ENCODE data around the gene EIF5A. TPM values are rescaled to one million over a fixed set of nuclear protein-coding genes. Genes with fewer than 3 reads are reported as not detected.

Gene EIF5A
- total RNA-seq, result 267 and 331 TPM in 2 replicates
- 693 and 747 TPM in 2 replicates for polyA plus RNA-seq

DNA sequence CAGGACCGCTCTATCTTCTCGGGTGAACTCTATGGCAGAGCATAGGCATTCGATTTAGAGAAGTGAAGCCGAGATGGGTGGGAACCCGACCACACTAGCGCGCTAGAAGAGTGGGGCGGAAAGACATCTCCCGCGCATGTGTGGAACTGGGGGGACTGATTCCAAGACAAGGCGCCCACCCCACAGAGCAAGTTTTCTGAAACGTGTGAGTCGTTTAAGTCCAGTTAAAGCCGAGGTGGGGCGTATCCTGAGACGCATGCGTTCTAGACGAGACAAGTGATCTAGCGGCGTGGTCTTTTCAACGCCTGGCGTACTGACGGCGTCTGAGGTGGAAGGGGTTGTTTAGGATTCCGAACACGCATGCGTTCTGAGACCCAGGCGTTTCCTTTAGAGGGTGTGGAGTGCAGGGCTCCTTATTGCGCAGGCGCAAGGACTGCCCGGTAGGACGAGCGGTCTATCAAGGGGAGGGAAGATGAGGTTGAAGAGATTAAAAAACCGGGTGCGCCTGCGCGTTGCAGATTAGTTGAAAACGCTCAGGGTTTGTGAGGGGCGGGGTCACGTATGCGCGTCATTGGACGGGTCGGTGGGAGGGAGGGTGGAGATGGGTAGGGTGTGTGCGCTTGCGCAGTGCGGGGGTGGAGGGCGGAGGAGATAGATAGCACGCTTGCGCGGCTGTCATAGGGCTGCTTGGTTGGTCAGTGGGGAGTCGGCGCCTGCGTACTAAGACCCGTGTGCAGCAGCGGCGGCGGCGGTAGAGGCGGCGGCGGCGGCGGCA, at the start of gene EIF5A:
EIF5A (plus strand) TSS at position 718 of the 775 bp plus-strand sequence. CDS start 2,008 bp downstream, outside the sequence.
- no peaks in the 10 kb centered on the region for H3K9me3 ChIP-seq (ENCODE audit: low read depth)
- peak within 1 kb of the TSS; percentile 98 for H3K4me2 ChIP-seq
- no peaks in the 10 kb centered on the region for H3K9me2 ChIP-seq (replicated peaks; ENCODE audit: insufficient read depth)
- H4K20me1 ChIP-seq (ENCODE audit: insufficient read depth, poor library complexity, severe bottlenecking), result peaks cover 33% of the 10 kb centered on the region
- peaks cover 13% of the 10 kb centered on the region for H3K4me1 ChIP-seq (ENCODE audit: insufficient read depth)
- H3K27ac ChIP-seq, result peak within 1 kb of the TSS; percentile 93
- DNase-seq (ENCODE audit: low spot score), result peak; percentile 100
- WGBS (ENCODE audit: low lambda C conversion rate, missing lambda C conversion rate), result under 1% methylated on average over 42 of the region's 64 CpGs
- no peaks in the 10 kb centered on the region for H3K27me3 ChIP-seq
- no peak for TF ChIP-seq EZH2phosphoT487 (IDR thresholded peaks at IDR 0.05; ENCODE audit: low read depth, severe bottlenecking, unreplicated experiment)
- peaks cover 8% of the 10 kb centered on the region for H3K36me3 ChIP-seq (replicated peaks; ENCODE audit: insufficient read depth, low read depth)
- H3K79me2 ChIP-seq, result peaks cover 40% of the 10 kb centered on the region
- H2AFZ ChIP-seq, result peak within 1 kb of the TSS; percentile 45
- peak within 1 kb of the TSS; percentile 24 for H3K4me3 ChIP-seq

- Histone ChIP-seq H3K9me3 (ENCODE audit: low read depth) (no peaks in the 10 kb centered on the region), H3K27ac (peak overlapping the region; percentile 94), H2AFZ (no peak overlapping the region), H3K4me2 (peak overlapping the region; percentile 78), H3K4me1 (ENCODE audit: insufficient read depth) (peaks cover 30% of the 10 kb centered on the region), H3K4me3 (no peak overlapping the region), H3K27me3 (peaks cover 5% of the 10 kb centered on the region), H3K36me3 (replicated peaks; ENCODE audit: insufficient read depth, low read depth) (no peaks in the 10 kb centered on the region), H3K9me2 (replicated peaks; ENCODE audit: insufficient read depth) (no peaks in the 10 kb centered on the region), H3K79me2 (peaks cover 67% of the 10 kb centered on the region), H4K20me1 (ENCODE audit: insufficient read depth, poor library complexity, severe bottlenecking) (no peaks in the 10 kb centered on the region)
- TF ChIP-seq, protein P1, sequence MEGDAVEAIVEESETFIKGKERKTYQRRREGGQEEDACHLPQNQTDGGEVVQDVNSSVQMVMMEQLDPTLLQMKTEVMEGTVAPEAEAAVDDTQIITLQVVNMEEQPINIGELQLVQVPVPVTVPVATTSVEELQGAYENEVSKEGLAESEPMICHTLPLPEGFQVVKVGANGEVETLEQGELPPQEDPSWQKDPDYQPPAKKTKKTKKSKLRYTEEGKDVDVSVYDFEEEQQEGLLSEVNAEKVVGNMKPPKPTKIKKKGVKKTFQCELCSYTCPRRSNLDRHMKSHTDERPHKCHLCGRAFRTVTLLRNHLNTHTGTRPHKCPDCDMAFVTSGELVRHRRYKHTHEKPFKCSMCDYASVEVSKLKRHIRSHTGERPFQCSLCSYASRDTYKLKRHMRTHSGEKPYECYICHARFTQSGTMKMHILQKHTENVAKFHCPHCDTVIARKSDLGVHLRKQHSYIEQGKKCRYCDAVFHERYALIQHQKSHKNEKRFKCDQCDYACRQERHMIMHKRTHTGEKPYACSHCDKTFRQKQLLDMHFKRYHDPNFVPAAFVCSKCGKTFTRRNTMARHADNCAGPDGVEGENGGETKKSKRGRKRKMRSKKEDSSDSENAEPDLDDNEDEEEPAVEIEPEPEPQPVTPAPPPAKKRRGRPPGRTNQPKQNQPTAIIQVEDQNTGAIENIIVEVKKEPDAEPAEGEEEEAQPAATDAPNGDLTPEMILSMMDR (IDR thresholded peaks at IDR 0.05; ENCODE audit: poor library complexity), result no peak
- TF ChIP-seq EZH2phosphoT487 (IDR thresholded peaks at IDR 0.05; ENCODE audit: low read depth, severe bottlenecking, unreplicated experiment), result no peak
- TF ChIP-seq EZH2 (IDR thresholded peaks at IDR 0.05; ENCODE audit: borderline replicate concordance), result no peak
- peak; percentile 81 for DNase-seq (ENCODE audit: low spot score)
- 70% methylated on average over 7 of the region's 7 CpGs for WGBS (ENCODE audit: low lambda C conversion rate, missing lambda C conversion rate)
Observed at GRCh38 chr17:7258731-7259554, 48.5 kb upstream of the EIF5A start.

GRCh38 chr17:7259555-7259889, 47.9 kb upstream of the EIF5A start:
- Histone ChIP-seq H3K4me3 (no peak overlapping the region), H4K20me1 (ENCODE audit: insufficient read depth, poor library complexity, severe bottlenecking) (no peaks in the 10 kb centered on the region), H3K4me2 (peak overlapping the region; percentile 78), H3K27ac (peak overlapping the region; percentile 94), H2AFZ (no peak overlapping the region), H3K9me2 (replicated peaks; ENCODE audit: insufficient read depth) (no peaks in the 10 kb centered on the region), H3K36me3 (replicated peaks; ENCODE audit: insufficient read depth, low read depth) (no peaks in the 10 kb centered on the region), H3K27me3 (peaks cover 5% of the 10 kb centered on the region), H3K79me2 (peaks cover 62% of the 10 kb centered on the region), H3K9me3 (ENCODE audit: low read depth) (no peaks in the 10 kb centered on the region), H3K4me1 (ENCODE audit: insufficient read depth) (peaks cover 34% of the 10 kb centered on the region)
- TF ChIP-seq, protein P1 (IDR thresholded peaks at IDR 0.05; ENCODE audit: poor library complexity), result no peak
- TF ChIP-seq EZH2phosphoT487 (IDR thresholded peaks at IDR 0.05; ENCODE audit: low read depth, severe bottlenecking, unreplicated experiment) (no peak), EZH2 (IDR thresholded peaks at IDR 0.05; ENCODE audit: borderline replicate concordance) (no peak)
- 98% methylated on average over 6 of the region's 6 CpGs for WGBS (ENCODE audit: low lambda C conversion rate, missing lambda C conversion rate)
- no peak for DNase-seq (ENCODE audit: low spot score)

DNA sequence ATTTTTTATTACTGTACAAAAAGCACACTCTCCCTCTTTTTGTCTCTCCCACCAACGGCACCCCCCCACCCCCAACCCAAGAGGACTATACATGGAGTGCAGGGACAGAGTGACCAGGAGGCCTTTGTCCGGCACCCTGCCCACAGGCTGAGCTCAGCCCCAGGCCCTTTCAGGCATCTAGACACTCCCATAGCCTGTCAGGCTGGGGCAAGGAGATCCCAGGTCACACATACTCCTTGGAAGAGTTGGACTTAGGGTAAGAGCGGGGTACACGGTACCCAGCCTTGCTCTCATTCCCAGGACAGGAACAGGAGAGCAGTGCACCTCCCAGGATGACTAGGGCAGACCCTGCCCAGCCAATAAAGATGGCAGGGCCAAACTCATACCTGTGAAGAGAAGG, 47.3 kb upstream of the EIF5A start:
- no peaks in the 10 kb centered on the region for H4K20me1 ChIP-seq (ENCODE audit: insufficient read depth, poor library complexity, severe bottlenecking)
- peaks cover 5% of the 10 kb centered on the region for H3K27me3 ChIP-seq
- TF ChIP-seq EZH2phosphoT487 (IDR thresholded peaks at IDR 0.05; ENCODE audit: low read depth, severe bottlenecking, unreplicated experiment) (no peak), EZH2 (IDR thresholded peaks at IDR 0.05; ENCODE audit: borderline replicate concordance) (no peak)
- TF ChIP-seq, protein P1 (IDR thresholded peaks at IDR 0.05; ENCODE audit: poor library complexity), result no peak
- H3K4me2 ChIP-seq, result peak overlapping the region; percentile 78
- peak overlapping the region; percentile 87 for H3K4me3 ChIP-seq
- peaks cover 34% of the 10 kb centered on the region for H3K4me1 ChIP-seq (ENCODE audit: insufficient read depth)
- no peaks in the 10 kb centered on the region for H3K36me3 ChIP-seq (replicated peaks; ENCODE audit: insufficient read depth, low read depth)
- H3K79me2 ChIP-seq, result peaks cover 55% of the 10 kb centered on the region
- H3K27ac ChIP-seq, result peak overlapping the region; percentile 94
- no peak overlapping the region for H2AFZ ChIP-seq
- peak; percentile 21 for DNase-seq (ENCODE audit: low spot score)
- 93% methylated on average over 4 of the region's 4 CpGs for WGBS (ENCODE audit: low lambda C conversion rate, missing lambda C conversion rate)
- no peaks in the 10 kb centered on the region for H3K9me3 ChIP-seq (ENCODE audit: low read depth)
- no peaks in the 10 kb centered on the region for H3K9me2 ChIP-seq (replicated peaks; ENCODE audit: insufficient read depth)

Data from hepatocyte (in vitro differentiated cells).